ENCODE measurements around the gene GNLY.

- TF ChIP-seq, protein P1, sequence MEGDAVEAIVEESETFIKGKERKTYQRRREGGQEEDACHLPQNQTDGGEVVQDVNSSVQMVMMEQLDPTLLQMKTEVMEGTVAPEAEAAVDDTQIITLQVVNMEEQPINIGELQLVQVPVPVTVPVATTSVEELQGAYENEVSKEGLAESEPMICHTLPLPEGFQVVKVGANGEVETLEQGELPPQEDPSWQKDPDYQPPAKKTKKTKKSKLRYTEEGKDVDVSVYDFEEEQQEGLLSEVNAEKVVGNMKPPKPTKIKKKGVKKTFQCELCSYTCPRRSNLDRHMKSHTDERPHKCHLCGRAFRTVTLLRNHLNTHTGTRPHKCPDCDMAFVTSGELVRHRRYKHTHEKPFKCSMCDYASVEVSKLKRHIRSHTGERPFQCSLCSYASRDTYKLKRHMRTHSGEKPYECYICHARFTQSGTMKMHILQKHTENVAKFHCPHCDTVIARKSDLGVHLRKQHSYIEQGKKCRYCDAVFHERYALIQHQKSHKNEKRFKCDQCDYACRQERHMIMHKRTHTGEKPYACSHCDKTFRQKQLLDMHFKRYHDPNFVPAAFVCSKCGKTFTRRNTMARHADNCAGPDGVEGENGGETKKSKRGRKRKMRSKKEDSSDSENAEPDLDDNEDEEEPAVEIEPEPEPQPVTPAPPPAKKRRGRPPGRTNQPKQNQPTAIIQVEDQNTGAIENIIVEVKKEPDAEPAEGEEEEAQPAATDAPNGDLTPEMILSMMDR (IDR thresholded peaks at IDR 0.05; ENCODE audit: low read depth, low read length), result no peak
- TF ChIP-seq POLR2A (IDR thresholded peaks at IDR 0.05; ENCODE audit: extremely low read depth, insufficient read length) (no peak), MYC (IDR thresholded peaks at IDR 0.05; ENCODE audit: low read depth, low read length) (no peak)
Observed at GRCh38 chr2:85669549-85669948, 24.6 kb upstream of the GNLY start.
